OCI-LY1 (cell line): Measurements from ENCODE around the gene STAT5A.

Experiments
- EZH2 ChIP-seq: fragments of 200-600 bp; sonication (generic), shearing (Covaris generic); IDR thresholded peaks from 2 replicates; pipeline ENCODE4 v1.8.0; 2017; ENCODE audit warnings: borderline replicate concordance, mixed run types, mild to moderate bottlenecking, antibody characterized with exemption, low read length, moderate library complexity, mixed read lengths
- TF ChIP-seq, protein P1 (sequence below): fragments of 200-600 bp; sonication (generic), shearing (Covaris generic); IDR thresholded peaks from 2 replicates; pipeline ENCODE4 v1.5.1; 2017; ENCODE audit warnings: mild to moderate bottlenecking, antibody characterized with exemption, low read length, moderate library complexity, mixed read lengths

DNA sequence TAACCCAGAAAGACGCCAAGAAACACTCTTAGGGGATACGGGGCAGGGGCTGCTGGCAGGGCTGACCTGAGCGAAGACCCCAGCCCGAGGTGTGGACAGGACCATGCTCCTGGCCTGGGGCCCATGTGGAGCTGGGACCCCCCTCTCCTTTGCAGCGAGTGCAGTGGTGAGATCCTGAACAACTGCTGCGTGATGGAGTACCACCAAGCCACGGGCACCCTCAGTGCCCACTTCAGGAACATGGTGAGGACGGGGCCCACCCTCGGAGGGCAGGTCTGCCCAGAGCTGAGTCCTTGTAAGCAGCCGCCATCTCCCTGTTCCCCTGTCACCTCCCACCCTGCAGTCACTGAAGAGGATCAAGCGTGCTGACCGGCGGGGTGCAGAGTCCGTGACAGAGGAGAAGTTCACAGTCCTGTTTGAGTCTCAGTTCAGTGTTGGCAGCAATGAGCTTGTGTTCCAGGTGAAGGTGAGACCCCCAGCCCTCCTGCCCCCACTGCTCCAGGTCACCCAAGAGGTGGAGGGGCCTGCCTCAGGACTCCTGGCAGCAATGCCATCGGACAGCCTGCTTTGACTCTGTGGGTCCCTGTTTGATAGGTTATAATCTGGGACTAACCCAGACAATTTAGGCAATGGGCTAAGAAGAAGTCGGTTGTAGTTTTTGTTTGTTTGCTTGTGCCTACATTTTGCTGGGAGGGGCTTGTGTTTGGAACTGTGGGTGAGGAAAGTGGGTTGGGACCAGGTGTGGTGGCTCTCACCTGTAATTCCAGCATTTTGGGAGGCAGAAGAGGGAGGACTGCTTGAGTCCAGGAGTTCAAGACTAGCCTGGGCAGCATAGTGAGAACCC, 16.1 kb downstream of the STAT5A start:
- TF ChIP-seq, protein P1, sequence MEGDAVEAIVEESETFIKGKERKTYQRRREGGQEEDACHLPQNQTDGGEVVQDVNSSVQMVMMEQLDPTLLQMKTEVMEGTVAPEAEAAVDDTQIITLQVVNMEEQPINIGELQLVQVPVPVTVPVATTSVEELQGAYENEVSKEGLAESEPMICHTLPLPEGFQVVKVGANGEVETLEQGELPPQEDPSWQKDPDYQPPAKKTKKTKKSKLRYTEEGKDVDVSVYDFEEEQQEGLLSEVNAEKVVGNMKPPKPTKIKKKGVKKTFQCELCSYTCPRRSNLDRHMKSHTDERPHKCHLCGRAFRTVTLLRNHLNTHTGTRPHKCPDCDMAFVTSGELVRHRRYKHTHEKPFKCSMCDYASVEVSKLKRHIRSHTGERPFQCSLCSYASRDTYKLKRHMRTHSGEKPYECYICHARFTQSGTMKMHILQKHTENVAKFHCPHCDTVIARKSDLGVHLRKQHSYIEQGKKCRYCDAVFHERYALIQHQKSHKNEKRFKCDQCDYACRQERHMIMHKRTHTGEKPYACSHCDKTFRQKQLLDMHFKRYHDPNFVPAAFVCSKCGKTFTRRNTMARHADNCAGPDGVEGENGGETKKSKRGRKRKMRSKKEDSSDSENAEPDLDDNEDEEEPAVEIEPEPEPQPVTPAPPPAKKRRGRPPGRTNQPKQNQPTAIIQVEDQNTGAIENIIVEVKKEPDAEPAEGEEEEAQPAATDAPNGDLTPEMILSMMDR, result no peak
- TF ChIP-seq EZH2, result no peak
